Measurements from ENCODE around the gene AGL. TPM values are rescaled to one million over a fixed set of nuclear protein-coding genes. Genes with fewer than 3 reads are reported as not detected.
"Not testable (repeated sequence)": the region's sequence is repeated elsewhere in the genome, so short reads cannot be mapped to it uniquely, and the experiment has no call there.

The AGL gene
- total RNA-seq, 1 donor from 2014 or later = 12.8 TPM

DNA sequence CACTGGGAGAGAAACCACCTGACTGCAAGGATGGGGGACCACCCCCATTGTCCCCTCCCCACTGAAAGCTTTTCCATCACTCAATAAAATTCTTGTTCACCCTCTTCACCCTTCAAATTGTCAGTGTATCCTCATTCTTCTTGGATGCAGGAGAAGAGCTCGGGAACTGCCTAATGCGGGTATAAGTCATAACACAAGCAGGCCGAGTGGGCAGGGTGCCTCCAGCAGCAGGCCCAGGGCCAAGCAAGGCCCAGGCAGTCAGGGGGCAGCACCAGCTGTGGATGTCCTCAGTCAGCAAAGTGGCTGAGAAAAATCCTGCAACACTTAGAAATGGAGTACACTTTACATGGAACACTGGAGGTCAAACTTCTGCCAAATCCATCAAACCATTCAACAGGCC is 85.9 kb downstream of the AGL start:
- intact Hi-C loops (cut with micrococcal nuclease) = no loop called here

DNA sequence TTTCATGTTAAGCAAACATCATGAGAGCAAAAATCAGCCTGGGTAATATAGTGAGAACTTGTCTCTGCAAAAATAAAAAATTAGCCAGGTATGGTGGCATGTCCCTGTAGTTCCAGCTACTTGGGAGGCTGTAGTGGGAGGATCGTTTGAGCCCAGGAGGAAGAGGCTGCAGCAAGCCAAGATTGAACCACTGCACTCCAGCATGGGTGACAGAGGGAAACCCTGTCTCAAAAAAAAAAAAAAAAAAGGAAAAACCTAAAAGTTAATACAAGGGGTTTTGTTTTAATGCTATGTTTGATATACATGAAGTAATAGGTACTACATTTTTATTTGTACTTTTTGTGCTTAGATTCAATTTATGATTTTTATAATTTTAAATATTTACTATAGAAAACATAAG is 92.6 kb downstream of the AGL start:
- intact Hi-C loops (cut with micrococcal nuclease) = no loop called here

- intact Hi-C loops (cut with micrococcal nuclease) = no loop called here
Observed at GRCh38 chr1:99943223-99943794, 93.1 kb downstream of the AGL start.

DNA sequence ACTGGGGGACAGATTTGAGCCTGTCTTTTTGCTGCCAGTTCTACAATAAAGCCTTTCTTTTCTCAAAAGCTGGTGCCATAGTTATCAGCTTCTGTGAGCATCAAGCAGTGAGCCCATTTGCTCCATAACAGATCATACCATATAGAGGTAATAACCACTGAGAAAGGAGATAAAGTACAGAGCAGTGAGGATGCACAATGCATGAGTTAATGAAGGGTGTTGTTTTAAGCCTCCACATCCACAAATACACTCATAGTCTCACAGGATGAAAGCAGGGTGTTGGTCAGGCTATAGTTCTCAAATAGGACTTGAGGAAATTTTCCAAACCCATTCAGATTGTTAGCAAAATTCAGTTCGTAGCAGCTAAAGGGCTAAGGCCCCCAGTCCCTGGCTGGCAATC is 94.0 kb downstream of the AGL start:
- intact Hi-C loops (cut with micrococcal nuclease) = no loop called here

GRCh38 chr1:99945174-99945573 is 95.0 kb downstream of the AGL start:
- intact Hi-C loops (cut with micrococcal nuclease) = no loop called here

- intact Hi-C loops (cut with micrococcal nuclease) = no loop called here
Observed at GRCh38 chr1:99950486-99950885, 100.3 kb downstream of the AGL start.

DNA sequence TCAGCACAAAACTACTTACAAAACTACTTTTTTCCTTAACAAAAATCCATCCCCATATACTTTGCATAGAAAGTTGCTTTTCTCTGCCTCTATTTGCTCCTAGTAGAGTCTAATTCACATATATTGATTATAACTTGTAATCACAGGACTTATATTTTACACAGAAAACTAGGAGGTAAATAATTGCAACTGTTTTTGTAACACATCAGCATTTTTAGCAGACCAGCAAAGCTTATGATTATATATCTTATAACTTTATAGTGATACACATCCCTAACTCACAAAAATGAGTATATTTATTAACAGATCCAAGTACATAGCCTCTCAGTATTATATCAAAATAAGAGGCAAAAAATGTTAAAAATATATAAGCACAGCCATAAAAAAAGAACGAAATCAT is 102.4 kb downstream of the AGL start:
- intact Hi-C loops (cut with micrococcal nuclease) = no loop called here

DNA sequence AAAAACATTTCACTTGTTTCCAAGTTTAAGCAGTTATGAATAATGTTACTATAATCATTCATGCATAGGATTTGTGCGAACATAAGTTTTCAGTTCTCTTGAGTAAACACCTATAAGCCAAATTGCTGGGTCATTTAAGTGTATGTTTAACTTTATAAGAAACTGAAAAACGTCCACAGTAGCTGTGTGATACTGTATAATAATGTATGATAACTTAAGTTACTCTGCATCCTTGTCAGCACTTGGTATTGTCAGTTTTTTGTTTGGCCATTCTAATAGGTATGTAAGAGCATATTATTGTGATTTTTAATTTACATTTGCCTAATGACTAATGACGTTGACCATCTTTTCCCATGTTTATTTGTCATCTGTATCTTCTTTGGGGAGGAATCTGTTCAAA is 105.2 kb downstream of the AGL start:
- intact Hi-C loops (cut with micrococcal nuclease) = no loop called here

GRCh38 chr1:99956755-99957154 is 106.6 kb downstream of the AGL start:
- intact Hi-C loops (cut with micrococcal nuclease) = no loop called here

GRCh38 chr1:99957818-99958217 is 107.7 kb downstream of the AGL start:
- intact Hi-C loops (cut with micrococcal nuclease) = no loop called here

DNA sequence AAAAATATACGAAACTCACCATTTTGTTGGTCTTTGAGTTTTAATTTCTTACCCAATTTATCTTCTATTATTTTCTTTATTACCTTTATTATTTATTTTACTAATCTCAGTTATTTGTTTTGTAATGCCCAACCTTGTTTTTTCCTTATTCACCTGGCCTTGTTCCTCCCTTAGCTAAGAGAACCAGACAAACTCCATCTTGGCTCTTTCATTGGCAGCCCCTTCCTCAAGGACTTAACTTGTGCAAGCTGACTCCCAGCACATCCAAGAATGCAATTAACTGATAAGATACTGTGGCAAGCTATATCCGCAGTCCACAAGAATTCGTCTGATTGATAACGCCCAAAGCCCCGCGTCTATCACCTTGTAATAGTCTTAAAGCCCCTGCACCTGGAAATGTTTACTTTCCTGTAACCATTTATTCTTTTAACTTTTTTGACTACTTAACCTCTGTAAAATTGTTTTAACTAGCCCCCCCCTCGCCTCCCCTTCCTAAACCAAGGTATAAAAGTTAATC is 109.1 kb downstream of the AGL start:
- intact Hi-C loops (cut with micrococcal nuclease) = not testable (repeated sequence)

GRCh38 chr1:99960260-99960659 is 110.1 kb downstream of the AGL start:
- intact Hi-C loops (cut with micrococcal nuclease) = not testable (repeated sequence)

- intact Hi-C loops (cut with micrococcal nuclease) = no loop called here
Observed at GRCh38 chr1:99963041-99963795, 113.1 kb downstream of the AGL start.

GRCh38 chr1:99964806-99965205 is 114.6 kb downstream of the AGL start:
- intact Hi-C loops (cut with micrococcal nuclease) = loop anchor here (5.0 kb wide), 1 partner anchor 932 kb away; the partner anchor contains the start of gene SLC30A7

DNA sequence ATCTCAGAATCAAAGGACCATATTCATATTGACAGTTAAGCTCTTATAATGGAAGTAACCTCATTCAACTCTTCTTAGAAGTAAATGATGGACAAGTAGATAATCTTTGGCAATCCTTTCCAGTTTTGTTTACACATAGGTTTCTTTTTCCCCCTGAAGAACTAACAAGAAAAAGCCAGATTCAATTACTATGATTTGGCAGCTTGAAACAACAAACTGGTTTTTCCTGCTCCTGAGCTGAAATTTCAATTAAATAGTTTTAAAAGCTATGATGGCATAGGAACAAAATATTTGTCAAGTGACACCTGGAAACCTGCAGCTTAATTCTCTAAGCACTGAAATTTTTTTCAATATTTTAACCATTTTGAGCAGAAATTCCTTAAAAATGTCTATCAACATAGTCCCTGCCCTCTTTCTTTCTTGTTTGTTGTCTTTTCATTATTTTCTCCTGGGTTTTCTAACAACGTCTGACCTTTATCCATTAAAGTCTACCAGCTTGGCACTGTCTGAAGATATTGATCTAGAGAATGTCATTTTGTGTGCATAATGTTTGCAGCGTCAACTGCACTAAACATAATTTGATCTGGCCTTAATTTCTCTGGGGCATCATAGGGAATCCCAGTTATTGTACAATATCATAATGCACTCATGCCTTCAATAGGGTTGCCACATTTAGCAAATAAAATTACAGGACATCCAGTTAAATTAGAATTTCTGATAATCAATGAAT is 115.7 kb downstream of the AGL start:
- intact Hi-C loops (cut with micrococcal nuclease) = loop anchor here (5.0 kb wide), 1 partner anchor 931 kb away; the partner anchor contains the start of gene SLC30A7

DNA sequence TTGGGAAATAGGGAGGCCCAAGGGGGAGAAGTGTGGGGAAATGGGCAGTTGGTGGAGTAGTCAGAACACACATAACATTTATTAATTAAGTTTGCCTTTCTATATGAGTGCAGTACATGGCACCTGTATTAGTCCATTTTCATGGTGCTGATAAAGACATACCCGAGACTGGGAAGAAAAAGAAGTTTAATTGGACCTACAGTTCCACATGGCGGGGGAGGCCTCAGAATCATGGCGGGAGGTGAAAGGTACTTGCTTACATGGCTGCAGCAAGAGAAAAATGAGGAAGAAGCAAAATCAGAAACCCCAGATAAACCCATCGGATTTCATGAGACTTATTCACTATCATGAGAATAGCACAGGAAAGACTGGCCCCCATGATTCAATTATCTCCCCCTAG is 118.1 kb downstream of the AGL start:
- intact Hi-C loops (cut with micrococcal nuclease) = loop anchor here (5.0 kb wide), 1 partner anchor 929 kb away; the partner anchor contains the start of gene SLC30A7

- intact Hi-C loops (cut with micrococcal nuclease) = loop anchor here (5.0 kb wide), 1 partner anchor 928 kb away; the partner anchor contains the start of gene SLC30A7
Observed at GRCh38 chr1:99969260-99969728, 119.1 kb downstream of the AGL start.

GRCh38 chr1:99969729-99970621 is 119.8 kb downstream of the AGL start, which contains the start of gene SLC35A3:
Gene SLC35A3 (plus strand): TSS chr1:99969996. CDS start chr1:99993555, 23,559 bp downstream.
- intact Hi-C loops (cut with micrococcal nuclease) = loop anchor here (1.0 to 5.0 kb wide), 6 partner anchors 69 to 927 kb away; partner anchors contain the start of genes RTCA, SLC30A7 and TRMT13

- intact Hi-C loops (cut with micrococcal nuclease) = loop anchor here (1.0 to 5.0 kb wide), 5 partner anchors 69 to 487 kb away; partner anchors contain the start of genes RTCA and TRMT13
Observed at GRCh38 chr1:99970713-99971255, 120.6 kb downstream of the AGL start.

GRCh38 chr1:99972066-99972465 is 121.9 kb downstream of the AGL start:
- intact Hi-C loops (cut with micrococcal nuclease) = loop anchor here (5.0 kb wide), 1 partner anchor 485 kb away; no protein-coding TSS in a partner anchor

Data from T-helper 2 cell treated with Interferon-gamma antibody and Interleukin-4, amounts not matched to agents 100 ng/mL and 5 ng/mL, for 36 hours (primary cell).